GM21825 (cell line): ENCODE results near the gene PLB1.
A peak's percentile ranks its signal among the peaks of the same experiment; 100 is the strongest.

Experiments
- ATAC-seq: cut with Tn5 transposase; IDR thresholded peaks from one replicate; pipeline ENCODE4 v1.9.1; 2021; ENCODE audit warnings: mild to moderate bottlenecking, moderate library complexity; ENCODE audit not compliant: unreplicated experiment

PLB1 gene

DNA sequence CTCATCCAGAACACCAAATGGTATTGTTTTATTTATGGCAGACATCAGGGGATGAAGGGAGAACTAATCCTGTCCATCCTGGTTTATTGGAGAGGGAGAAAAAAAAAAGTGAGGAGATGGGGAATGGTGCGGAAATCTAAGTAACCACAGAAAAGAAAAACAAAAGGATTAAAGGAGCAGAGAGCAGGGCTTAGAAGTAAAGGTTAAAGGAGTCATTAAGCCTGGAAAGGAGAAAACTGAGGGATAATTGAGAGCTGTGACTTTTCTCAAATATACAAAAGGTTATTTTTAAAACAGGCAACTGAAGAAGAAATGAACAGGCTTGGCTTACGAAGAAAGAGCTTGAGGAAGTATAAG is 128.6 kb downstream of the PLB1 start:
- no peak for ATAC-seq

DNA sequence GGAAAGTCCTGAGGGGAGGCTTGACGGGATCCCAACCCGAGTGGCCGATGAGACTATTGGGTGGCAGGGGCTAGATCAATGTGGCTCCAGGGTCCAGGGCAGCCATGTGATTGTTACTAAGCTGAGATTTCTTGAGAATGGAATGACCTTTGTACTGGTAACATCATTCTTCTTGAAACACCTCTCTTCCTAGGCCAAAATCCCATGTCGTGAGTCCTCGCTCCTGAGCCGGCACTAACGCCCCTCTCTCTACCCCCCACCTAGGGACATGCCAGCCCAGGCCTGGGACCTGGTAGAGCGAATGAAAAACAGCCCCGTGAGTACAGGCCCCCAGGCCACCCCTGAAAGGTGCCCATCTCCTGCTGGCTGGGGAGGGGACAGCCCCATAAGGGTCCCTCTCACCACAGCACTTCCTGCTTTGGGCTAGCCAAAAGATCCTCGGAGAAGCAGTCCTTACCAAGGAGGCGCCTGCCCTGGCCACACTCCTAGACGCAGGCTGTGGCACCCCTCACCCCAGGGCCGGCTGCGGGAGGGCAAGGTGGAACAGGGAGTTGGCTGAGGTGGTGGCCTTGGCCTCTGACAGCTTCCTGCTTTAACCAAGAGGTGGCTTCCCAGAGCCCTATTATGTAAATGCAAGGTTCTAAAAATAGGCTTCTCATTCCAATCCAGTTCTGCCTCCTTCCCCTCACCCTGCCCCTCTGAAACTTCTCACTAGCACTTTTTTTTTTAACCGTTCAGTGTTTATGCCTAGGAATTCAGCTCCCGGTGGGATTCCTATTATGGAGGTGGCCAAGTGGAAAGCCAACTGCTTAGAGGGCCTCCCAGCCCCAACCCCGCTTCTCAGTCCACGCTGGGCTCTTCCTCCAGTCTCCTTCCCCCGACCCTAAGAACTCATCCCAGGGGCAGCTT is 129.2 kb downstream of the PLB1 start:
- peak; percentile 80 for ATAC-seq

DNA sequence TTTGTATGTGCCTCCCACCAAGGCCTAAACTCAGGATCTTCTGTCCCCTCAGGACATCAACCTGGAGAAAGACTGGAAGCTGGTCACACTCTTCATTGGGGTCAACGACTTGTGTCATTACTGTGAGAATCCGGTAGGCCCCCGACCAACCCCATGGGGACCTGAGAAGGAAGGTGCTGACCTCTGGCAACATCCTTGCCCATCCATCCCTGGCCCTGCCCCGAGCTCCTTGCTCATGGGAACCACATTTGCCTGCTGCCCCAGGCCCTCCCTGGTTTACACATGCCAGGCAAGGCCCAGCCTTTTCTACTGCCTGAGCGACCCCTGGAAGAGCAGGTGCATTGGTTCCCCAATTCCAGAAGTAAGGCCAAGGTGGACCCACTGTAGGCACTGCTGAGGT is 130.5 kb downstream of the PLB1 start:
- ATAC-seq, result no peak

DNA sequence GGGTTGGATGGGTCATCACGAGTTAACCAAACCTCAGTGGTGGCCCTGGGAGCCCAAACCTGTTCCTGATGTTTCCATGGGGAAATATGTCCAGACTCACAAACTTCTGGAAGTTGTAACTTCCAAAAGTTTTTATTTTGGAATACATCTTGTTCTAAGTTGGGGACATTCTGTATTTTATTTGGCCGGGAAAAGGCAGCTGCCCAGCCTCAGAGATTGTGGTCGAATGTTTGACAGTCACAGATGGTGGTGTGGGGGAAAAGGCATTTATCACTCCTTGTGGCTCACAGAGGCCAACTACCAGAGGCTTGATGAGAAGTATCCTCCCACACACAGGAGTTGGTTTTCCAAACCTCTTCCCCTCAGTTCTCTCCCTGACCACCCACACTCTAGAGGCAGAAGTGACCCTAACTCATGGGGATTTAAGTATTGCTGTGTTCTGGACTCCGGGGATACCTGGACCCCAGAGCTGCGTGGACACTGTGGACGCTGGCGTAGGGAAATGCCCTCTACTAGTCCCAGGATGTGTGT is 131.1 kb downstream of the PLB1 start:
- no peak for ATAC-seq

DNA sequence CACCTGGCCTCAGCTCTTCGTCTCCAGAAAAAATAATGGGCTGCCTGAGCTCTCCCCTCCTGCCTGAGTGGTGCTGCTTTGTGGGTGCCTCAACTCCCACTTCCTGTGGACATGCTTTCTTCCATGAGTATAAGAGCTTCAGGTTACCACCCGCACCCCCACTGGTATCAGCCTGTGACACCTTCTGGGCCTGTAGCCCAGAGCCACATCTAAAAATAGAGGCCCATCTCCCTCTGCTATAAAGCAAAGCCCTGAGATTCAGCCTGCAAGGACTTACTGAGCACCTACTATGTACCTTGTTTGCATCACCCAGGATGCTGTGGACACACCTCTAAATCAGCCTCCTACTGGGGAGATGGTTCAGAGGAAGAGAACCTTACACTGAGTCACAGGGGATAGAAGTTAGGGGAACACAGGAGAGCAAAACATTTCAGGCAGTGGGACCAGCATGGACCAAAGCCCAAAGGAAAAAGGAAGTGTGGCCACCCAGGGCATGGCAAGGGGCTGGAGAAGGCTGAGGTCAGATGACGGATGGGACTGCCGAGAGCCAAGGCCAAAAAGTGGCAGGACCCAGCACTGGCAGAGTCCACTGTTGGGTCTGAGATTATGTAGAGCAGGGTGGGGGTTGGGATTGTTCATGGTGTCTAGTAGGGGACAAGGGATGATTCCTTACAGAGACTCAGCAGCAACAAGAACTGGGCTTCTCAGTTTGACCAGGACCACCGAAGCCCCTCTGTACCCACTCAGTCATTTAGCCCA is 132.0 kb downstream of the PLB1 start:
- no peak for ATAC-seq

DNA sequence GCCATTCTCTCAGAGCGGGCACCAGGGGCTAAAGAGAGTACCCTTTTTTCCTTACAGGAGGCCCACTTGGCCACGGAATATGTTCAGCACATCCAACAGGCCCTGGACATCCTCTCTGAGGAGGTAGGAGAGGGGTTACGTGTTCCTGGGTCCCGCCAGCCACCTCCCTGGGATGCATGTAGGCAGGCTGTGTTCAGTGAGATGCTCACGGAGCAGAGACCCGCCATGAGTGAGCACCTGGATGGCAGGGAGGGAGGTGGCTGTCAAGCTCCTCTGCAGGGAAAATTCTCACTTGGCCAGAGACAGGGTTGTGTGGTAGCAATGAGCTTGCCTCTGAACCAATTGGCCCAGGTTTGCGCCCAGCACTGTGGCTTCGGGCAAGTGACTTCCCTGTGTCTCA is 132.6 kb downstream of the PLB1 start:
- ATAC-seq, result no peak

DNA sequence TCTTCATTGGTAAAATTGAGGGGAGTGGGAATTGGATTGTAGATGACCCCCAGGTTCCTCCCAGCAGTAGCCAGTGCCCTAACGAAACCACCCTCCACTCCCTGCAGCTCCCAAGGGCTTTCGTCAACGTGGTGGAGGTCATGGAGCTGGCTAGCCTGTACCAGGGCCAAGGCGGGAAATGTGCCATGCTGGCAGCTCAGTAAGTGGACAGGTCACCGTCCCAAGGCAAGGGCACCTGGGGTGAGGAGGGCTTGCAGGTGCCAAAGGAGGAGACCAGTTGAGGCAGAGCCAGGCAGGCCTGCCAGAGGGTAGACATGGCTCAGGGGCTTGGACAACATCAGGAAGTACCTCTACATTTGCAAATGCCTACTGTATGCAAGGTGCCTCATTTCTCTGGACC is 133.1 kb downstream of the PLB1 start:
- ATAC-seq, result no peak

DNA sequence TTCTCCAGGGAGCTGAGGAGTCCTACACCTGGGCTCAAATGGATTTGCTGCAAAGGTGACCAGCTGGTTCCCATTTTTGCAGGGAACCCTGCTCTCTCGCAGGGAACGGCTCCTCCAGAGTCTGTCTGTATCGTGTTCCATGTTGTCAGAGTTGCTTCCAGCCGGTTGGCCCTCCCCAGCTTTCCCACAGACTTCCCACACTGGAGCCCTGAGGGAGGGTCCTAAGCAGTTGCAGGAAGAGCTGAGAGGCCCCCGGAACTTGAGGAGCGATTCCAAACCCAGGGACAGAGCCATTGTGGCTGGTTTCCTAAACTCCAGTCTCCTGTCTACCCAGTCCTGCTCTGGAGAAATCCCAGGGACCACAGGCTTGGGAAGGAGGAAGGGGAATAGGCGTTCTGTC is 134.1 kb downstream of the PLB1 start:
- ATAC-seq, result no peak

DNA sequence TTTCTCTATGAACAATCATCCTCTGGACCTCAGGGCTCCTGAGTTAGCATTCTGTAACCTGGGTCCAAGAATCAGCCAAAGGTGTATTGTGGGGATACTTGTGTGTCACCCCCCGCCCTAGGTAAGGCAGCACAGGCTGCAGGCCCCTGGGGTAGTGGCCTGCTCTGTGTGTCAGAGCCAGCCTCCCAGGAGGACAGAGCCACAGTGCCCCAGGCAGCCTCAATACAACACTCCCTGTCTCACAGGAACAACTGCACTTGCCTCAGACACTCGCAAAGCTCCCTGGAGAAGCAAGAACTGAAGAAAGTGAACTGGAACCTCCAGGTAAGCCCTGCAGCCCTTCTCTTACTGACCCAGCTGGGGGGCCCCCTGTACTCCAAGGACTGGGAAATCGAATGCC is 134.5 kb downstream of the PLB1 start:
- no peak for ATAC-seq

DNA sequence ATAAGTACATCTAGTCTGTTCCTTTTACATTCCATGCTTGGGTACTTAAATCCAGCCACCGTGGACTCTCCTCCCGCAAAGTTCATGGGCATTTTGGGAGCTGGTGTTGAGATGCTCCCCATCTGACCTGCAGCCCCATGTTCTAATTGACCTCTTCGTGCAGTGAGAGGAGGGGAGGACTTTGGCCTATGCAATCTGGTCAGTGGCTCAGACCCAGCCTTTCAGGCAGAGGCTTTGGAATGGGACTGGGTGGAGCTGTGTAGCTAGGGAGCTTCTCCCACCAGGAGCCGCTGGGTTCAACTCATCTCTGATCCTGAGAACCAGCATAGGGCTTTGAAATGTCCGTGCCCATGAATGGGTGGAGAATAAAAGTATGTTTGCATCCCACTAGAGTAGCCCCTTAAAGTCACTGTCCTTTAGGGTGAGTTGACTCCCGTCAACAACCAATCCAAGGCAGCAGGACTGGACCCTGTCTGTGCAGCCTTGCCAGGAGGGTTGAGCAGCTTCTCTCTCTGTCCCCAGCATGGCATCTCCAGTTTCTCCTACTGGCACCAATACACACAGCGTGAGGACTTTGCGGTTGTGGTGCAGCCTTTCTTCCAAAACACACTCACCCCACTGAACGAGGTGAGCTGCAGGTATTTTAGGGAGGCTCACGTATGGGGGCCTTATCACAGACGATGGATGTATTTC is 135.8 kb downstream of the PLB1 start:
- no peak for ATAC-seq

DNA sequence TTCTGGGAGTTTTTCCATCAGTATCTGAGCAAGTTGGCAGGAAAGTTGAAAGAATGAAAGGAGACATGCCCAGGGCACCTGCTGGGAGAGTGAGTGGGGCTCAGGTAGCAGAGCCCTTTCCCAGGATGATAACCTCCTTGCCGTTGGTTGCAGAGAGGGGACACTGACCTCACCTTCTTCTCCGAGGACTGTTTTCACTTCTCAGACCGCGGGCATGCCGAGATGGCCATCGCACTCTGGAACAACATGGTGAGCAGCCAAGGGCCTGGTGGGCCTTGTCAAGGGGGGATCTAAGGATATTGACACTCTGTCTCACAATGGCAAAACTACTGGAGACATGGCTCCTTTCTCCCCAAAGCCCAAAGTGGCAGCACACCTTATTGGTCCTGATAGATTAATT is 136.9 kb downstream of the PLB1 start:
- no peak for ATAC-seq

DNA sequence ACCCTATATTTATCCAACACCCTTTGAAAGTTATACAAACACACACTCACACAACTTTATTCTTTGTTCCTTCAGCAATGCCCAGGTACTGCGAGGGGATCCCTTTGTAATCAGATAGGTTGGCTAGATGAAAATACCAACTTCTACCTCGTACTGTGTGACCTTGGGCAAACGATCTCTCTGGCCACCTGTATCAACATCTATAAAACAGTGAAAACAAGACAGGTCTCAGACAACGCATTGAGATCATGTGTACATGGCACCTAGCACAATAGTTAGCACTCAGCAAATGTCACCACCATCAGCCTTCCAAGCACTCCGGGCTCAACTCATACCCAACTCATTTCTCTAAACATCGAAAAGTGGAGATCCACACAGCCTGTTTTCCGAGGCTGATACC is 137.3 kb downstream of the PLB1 start:
- ATAC-seq, result no peak

DNA sequence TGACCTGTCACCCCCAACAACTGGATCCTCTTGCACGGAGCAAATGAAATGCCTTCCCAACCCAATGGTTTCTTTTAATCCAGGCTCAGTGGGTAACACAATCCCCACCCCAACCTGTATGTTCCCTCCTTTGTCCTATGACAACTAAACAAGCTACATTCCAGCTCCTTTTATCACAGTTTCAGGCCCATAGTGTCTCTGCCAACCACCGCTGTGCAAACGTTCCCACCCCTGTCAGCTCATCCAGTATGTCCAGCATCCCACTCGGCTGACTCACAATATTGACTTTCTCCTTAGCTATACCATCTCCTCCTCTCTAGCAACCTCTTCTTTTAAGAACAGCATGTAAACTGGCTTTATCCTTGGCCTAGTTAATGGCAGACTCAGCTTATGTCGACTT is 137.9 kb downstream of the PLB1 start:
- ATAC-seq, result no peak

DNA sequence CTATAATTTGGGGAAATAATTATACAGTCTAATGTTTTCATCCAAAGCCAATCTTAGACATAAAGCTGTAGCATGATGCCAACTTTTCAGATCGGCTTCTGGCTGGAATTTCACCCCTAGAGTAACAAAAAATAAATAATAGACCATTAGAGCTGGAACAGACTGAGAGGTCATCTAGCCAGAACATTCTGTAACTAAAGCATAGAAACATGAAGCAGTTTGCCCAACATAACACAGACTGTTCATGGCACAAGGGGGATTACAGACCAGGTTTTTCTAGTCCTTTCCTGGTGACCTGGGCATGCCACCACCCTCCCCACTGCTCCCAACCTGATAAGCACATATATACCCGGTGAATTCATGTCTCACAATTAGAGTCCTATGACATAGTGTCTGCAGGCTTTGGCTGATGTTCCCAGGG is 139.3 kb downstream of the PLB1 start:
- no peak for ATAC-seq

DNA sequence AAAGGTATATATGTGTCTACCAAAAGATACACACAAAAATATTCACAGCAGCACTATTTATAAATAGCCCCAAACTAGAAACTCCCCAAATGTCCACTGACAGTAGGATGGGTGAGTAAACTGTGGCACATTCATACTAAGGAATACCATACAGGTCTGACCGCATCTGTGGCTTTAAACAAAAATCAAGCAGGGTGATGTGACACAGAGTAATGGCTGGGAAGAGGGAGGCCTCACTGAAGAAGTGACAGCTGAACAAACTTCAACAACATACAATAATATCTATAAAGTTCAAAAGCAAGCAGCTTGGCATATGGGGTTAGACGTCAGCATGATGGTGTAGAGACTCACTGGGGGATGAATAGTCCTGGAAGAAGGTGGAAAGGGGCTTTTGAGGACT is 140.6 kb downstream of the PLB1 start:
- no peak for ATAC-seq

DNA sequence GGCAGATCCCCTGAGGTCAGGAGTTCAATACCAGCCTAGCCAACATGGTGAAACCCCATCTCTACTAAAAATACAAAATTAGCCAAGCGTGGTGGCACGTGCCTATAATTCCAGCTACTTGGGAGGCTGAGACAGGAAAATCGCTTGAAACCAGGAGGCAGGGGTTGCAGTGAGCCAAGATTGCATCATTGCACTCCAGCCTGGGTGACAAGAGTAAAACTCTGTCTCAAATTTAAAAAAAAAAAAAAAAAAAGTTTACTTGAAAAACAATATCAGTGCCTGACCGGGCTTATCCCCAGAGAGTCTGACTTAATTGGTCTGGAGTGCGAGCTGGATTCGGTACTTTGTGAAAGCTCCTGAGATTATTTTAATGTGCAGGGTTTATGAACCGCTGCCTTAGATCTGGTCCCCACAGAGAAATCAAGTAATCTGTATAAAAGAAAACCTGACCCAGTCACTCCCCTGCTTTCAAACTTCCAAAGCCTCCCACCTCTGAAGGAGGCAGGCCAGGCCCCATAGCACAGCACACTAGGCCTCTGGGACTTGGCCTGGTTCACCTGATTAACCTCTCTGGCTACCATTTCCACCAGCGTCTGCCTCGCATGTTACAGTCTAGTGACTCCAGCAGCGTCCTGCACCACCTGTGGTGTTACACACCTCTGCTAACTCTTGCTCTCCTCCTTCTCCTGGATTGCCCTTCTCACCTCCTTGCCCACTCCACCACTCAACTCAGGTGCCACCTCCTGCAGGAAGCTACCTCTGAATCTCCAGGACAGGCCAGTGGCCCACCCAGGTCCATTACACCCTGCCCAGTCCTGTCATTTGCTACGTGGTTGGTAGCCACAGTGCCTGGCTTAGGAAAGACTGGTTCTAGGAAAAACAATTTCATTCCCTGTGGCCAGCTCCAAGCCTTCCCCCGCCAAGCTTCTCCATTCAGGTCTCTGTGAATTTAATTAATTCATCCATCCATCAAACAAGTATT is 141.5 kb downstream of the PLB1 start:
- no peak for ATAC-seq

DNA sequence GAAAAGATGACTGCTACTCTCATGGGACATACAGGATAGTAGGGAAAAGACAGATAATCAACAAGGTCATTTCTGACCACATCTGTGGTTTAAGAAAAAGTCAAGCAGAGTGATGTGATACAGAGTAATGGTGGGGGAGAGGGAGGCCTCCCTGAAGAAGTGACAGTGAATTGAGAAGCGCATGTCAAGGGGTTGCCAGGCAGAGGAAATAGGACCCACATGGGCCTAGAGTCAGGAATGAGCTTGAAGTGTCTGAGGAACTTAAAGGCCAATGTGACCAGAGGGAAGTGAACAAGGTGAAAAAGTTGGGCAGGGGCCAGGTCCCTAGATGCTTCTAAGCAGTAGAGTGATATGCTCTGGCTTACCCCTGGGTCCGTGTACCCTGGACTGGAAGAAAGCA is 142.2 kb downstream of the PLB1 start:
- ATAC-seq, result no peak

DNA sequence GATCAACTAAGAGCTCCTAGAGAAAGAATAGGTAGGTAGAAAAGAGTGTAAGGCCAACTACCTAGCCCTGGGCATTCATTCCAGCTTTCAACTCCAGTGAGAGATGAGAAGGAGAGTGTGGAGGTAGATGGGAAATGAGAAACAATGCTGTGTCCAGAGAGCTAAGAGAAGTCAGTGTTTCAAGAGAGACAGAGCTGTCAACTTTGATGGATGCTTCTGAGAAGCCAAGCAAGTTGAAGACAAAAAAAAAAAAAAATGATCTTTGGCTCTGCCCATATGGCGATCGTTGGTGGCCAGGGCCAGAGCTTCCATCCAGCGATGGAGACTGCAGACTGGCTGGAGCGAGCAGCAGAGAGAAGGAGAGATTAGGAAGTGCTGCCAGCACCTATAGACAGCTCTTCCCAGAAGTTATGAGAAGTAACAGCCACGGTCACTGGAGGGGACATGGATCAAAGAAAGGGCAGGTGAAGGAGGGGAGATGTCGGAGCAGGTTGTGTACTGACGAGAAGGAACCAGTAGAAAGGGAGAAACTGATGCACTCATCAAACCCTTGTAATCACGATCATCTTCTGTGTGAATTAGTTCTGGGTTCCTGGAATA is 143.3 kb downstream of the PLB1 start:
- ATAC-seq, result no peak

DNA sequence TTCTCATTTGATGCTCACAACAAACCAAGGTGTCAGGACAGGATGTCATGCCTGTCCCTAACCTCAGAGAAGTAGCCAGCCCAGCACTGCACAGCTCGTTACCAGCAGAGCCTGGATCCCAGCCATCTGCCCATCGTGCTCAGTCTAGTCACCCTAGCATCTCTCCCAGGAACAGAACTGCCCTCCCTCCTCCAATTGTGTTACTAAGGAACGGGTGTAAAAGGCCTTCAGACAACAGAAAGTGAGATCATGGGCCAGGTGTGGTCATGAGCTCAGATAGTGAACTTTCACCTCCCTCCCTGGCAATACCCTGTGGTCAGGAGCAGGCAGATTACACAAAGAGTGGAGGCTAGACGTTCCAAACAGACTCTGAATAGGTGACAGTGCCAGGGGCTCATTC is 144.0 kb downstream of the PLB1 start:
- ATAC-seq, result no peak
